GM23248 (cell line): ENCODE measurements around the gene ANO4. TPM values are rescaled to one million over a fixed set of nuclear protein-coding genes. Genes with fewer than 3 reads are reported as not detected.

Source experiments
- DNase-seq: peaks from one replicate; pipeline ENCODE4 v3.0.0-alpha.2; 2015
- H2AFZ ChIP-seq: fragments of 200-600 bp; sonication (generic); 2 replicates; pipeline ENCODE4 v1.6.1; 2016; ENCODE audit warnings: antibody characterized with exemption
- H3F3A ChIP-seq: fragments of 200-600 bp; sonication (generic); 2 replicates; pipeline ENCODE4 v1.6.1; 2016; ENCODE audit warnings: mild to moderate bottlenecking, antibody characterized with exemption, mixed run types; ENCODE audit not compliant: insufficient read depth
- H3K27ac ChIP-seq: fragments of 200-600 bp; sonication (generic); 2 replicates; pipeline ENCODE4 v1.5.1; 2016; ENCODE audit warnings: mild to moderate bottlenecking
- H3K27me3 ChIP-seq: fragments of 200-600 bp; sonication (generic); replicated peaks from 2 replicates; pipeline ENCODE4 v1.6.1; 2016; ENCODE audit warnings: mild to moderate bottlenecking; ENCODE audit not compliant: insufficient read depth
- H3K36me3 ChIP-seq: fragments of 200-600 bp; sonication (generic); 2 replicates; pipeline ENCODE4 v1.6.1; 2016; ENCODE audit warnings: low read depth, mild to moderate bottlenecking
- H3K4me1 ChIP-seq: fragments of 200-600 bp; sonication (generic); 2 replicates; pipeline ENCODE4 v1.6.1; 2016; ENCODE audit warnings: mild to moderate bottlenecking; ENCODE audit not compliant: insufficient read depth
- H3K4me2 ChIP-seq: fragments of 200-600 bp; sonication (generic); one replicate; pipeline ENCODE4 v1.6.1; 2016; ENCODE audit warnings: mild to moderate bottlenecking; ENCODE audit not compliant: unreplicated experiment
- H3K4me3 ChIP-seq: fragments of 200-600 bp; sonication (generic); 2 replicates; pipeline ENCODE4 v1.5.1; 2016; ENCODE audit warnings: mild to moderate bottlenecking
- H3K79me2 ChIP-seq: fragments of 200-600 bp; sonication (generic); 2 replicates; pipeline ENCODE4 v1.6.1; 2016; ENCODE audit warnings: mild to moderate bottlenecking; ENCODE audit not compliant: insufficient read depth
- H3K9ac ChIP-seq: fragments of 200-600 bp; sonication (generic); 2 replicates; pipeline ENCODE4 v1.6.1; 2016; ENCODE audit warnings: mild to moderate bottlenecking
- H3K9me2 ChIP-seq: fragments of 200-600 bp; sonication (generic); 2 replicates; pipeline ENCODE4 v1.6.1; 2016; ENCODE audit warnings: mixed run types, mild to moderate bottlenecking, moderate library complexity; ENCODE audit not compliant: insufficient read depth
- H3K9me3 ChIP-seq: fragments of 200-600 bp; sonication (generic); one replicate; pipeline ENCODE4 v1.6.1; 2017; ENCODE audit warnings: low read depth
- H4K20me1 ChIP-seq: fragments of 200-600 bp; sonication (generic); 2 replicates; pipeline ENCODE4 v1.6.0; 2016; ENCODE audit not compliant: insufficient read depth
- EZH2 ChIP-seq: fragments of 200-600 bp; sonication (generic); IDR thresholded peaks from 2 replicates; pipeline ENCODE4 v1.6.1; 2018; ENCODE audit warnings: antibody characterized with exemption, mild to moderate bottlenecking; ENCODE audit not compliant: insufficient read depth, poor library complexity, severe bottlenecking
- EZH2phosphoT487 ChIP-seq: fragments of 200-600 bp; sonication (generic); IDR thresholded peaks from 2 replicates; pipeline ENCODE4 v1.6.1; 2018; ENCODE audit warnings: antibody characterized with exemption, moderate library complexity, mild to moderate bottlenecking, low read depth; ENCODE audit not compliant: insufficient read depth
- WGBS, 2 experiments: methylation state at CpG; one replicate each; pipeline ENCODE4 v1.1.6; 2015 to 2017; ENCODE audit warnings: low lambda C conversion rate in 2 of 2, low coverage in 1 of 2; ENCODE audit errors: missing lambda C conversion rate in 2 of 2; 5-methylcytosine and 5-hydroxymethylcytosine counted together
- in situ Hi-C: fragments of 300-500 bp; cut with MboI; formaldehyde crosslinking; loops from 2 replicates; pipeline ENCODE4 v1.15.0; 2020
- polyA plus RNA-seq: library from polyadenylated mRNA; unstranded; fragments of >200 nt; fragmentation: Nextera tagmentation; extraction: Ambion mirVana; gene quantifications from 2 replicates; pipeline ENCODE4 v1.2.1, GENCODE V29; 2016
- total RNA-seq: library from RNA; depleted of rRNA; stranded (reverse); fragments of >200 nt; shearing (Covaris generic); gene quantifications from 2 replicates; pipeline ENCODE4 v1.2.3, GENCODE V29; 2014

The ANO4 gene
- total and polyA plus RNA-seq, 2 experiments from 2014 or later, result 6.6 to 7.6 TPM

GRCh38 chr12:101019667-101020066 is 225.1 kb downstream of the ANO4 start:
- no peak overlapping the region for H3K27ac ChIP-seq
- TF ChIP-seq EZH2phosphoT487 (no peak), EZH2 (no peak)
- WGBS, 2 experiments, result 82 to 88% methylated on average over 3 of the region's 3 CpGs

DNA sequence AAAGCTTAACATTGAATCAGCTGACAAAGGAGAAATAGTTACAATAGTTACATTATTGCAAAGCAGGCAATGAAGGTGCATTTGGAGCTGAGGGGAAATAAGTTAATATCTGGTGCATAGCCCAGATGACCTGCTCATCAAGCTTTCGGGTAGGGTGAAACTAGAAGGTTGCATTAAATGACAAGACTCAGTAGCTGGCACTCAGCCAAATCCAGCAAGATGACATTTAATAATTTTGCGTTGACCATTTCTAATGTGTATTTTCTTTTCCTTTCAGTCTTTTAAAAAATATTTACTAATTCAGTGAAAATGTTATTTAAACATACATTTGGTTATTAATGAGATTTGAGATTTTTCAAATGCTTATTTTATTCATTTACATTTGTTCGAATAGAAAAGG is 226.9 kb downstream of the ANO4 start:
- TF ChIP-seq EZH2phosphoT487 (no peak), EZH2 (no peak)
- peak; percentile 22 for DNase-seq
- in situ Hi-C loops, result no loop called here
- Histone ChIP-seq H4K20me1 (no peaks in the 10 kb centered on the region), H3K9me3 (no peaks in the 10 kb centered on the region), H3K79me2 (no peaks in the 10 kb centered on the region), H3K9ac (peak overlapping the region; percentile 12; the same call in 1 of the 2 replicates), H3K36me3 (no peaks in the 10 kb centered on the region), H3K27ac (peak overlapping the region; percentile 80), H3K4me3 (no peak overlapping the region; the same call in 1 of the 2 replicates), H3K4me2 (peak overlapping the region; percentile 54), H3F3A (peaks cover 44% of the 10 kb centered on the region), H3K27me3 (no peaks in the 10 kb centered on the region), H2AFZ (no peak overlapping the region), H3K4me1 (peaks cover 47% of the 10 kb centered on the region), H3K9me2 (no peaks in the 10 kb centered on the region)
- 56 to 75% methylated on average over 3 of the region's 3 CpGs for WGBS, 2 experiments

More at GRCh38 chr12:101019667-101020066, 225.1 kb downstream of the ANO4 start:
- Histone ChIP-seq H2AFZ (no peak overlapping the region), H3K9ac (no peak overlapping the region), H3K4me1 (peaks cover 47% of the 10 kb centered on the region), H3K4me3 (no peak overlapping the region), H3K9me2 (no peaks in the 10 kb centered on the region), H3K36me3 (no peaks in the 10 kb centered on the region), H3K79me2 (no peaks in the 10 kb centered on the region), H3K4me2 (peak overlapping the region; percentile 31), H3F3A (peaks cover 44% of the 10 kb centered on the region), H4K20me1 (no peaks in the 10 kb centered on the region), H3K9me3 (no peaks in the 10 kb centered on the region), H3K27me3 (no peaks in the 10 kb centered on the region)
- no peak for DNase-seq
- in situ Hi-C loops, result no loop called here

DNA sequence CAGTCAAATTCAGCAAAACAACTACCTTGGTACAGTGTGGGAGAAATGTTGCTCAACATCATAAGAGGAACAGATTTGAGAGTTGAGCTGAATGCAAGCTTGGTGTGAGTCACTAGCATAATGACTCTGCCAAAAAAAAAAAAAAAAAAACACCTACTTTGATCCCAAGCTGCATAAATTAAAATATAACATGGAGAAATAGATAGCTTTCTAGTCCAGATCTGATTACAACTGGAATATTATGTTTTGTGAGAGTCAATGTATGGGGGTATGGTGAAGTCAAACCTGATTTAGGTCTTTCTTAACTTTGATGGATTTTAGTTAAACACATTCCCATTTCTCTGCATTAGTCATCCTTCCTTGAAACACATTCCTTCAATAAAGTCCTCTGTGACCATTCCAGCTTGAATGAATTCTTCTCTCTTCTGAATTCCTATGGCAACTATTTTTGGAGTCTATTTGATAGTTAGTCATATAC is 227.4 kb downstream of the ANO4 start:
- Histone ChIP-seq H3K9me2 (no peaks in the 10 kb centered on the region), H3K4me2 (peak overlapping the region; percentile 54), H3K4me3 (peak overlapping the region; percentile 29; the same call in 1 of the 2 replicates), H3K27me3 (no peaks in the 10 kb centered on the region), H2AFZ (peak overlapping the region; percentile 22; the same call in 1 of the 2 replicates), H4K20me1 (no peaks in the 10 kb centered on the region), H3K4me1 (peaks cover 47% of the 10 kb centered on the region), H3K79me2 (no peaks in the 10 kb centered on the region), H3K9ac (peak overlapping the region; percentile 12; the same call in 1 of the 2 replicates), H3K27ac (peak overlapping the region; percentile 80), H3K36me3 (no peaks in the 10 kb centered on the region), H3F3A (peaks cover 44% of the 10 kb centered on the region), H3K9me3 (no peaks in the 10 kb centered on the region)
- in situ Hi-C loops, result no loop called here
- TF ChIP-seq EZH2phosphoT487, result no peak
- no peak for TF ChIP-seq EZH2
- DNase-seq, result peak; percentile 96

DNA sequence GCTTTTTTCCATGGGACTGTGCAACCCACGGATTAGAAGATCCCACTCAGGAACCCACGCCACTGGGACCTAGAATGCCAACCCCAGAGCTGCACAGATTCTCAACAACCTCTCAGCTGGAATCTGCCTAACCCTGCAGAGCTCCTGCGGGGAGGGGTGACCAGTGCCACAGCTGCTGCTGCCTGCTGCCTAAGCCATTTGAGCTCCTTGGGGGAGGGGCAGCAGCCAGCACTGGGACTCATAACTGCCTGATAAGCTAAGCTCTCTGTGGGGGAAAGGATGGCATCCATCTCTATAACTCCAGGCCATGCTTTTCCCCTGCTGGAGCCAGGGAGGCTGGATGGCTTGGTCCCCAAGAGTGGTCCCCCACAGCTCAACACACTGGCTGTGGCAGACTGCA is 232.6 kb downstream of the ANO4 start:
- no peak overlapping the region for H2AFZ ChIP-seq
- peaks cover 14% of the 10 kb centered on the region for H3K4me1 ChIP-seq
- peaks cover 11% of the 10 kb centered on the region for H3F3A ChIP-seq
- no peaks in the 10 kb centered on the region for H3K9me2 ChIP-seq
- no peaks in the 10 kb centered on the region for H3K9me3 ChIP-seq
- in situ Hi-C loops, result no loop called here
- H3K27me3 ChIP-seq, result no peaks in the 10 kb centered on the region
- H3K27ac ChIP-seq, result no peak overlapping the region
- H3K79me2 ChIP-seq, result no peaks in the 10 kb centered on the region
- no peak for DNase-seq
- WGBS, 2 experiments, result 68 to 71% methylated on average over 3 of the region's 3 CpGs
- H3K4me2 ChIP-seq, result no peak overlapping the region
- H4K20me1 ChIP-seq, result no peaks in the 10 kb centered on the region
- H3K9ac ChIP-seq, result no peak overlapping the region
- H3K36me3 ChIP-seq, result no peaks in the 10 kb centered on the region
- TF ChIP-seq EZH2phosphoT487 (no peak), EZH2 (no peak)
- H3K4me3 ChIP-seq, result no peak overlapping the region

GRCh38 chr12:101027816-101028215 is 233.2 kb downstream of the ANO4 start:
- Histone ChIP-seq H3K9me2 (no peaks in the 10 kb centered on the region), H3K36me3 (no peaks in the 10 kb centered on the region), H4K20me1 (no peaks in the 10 kb centered on the region), H2AFZ (no peak overlapping the region), H3K79me2 (no peaks in the 10 kb centered on the region), H3K4me1 (peaks cover 8% of the 10 kb centered on the region), H3K4me3 (no peak overlapping the region), H3K4me2 (no peak overlapping the region), H3K9ac (no peak overlapping the region), H3K9me3 (no peaks in the 10 kb centered on the region), H3F3A (peaks cover 4% of the 10 kb centered on the region), H3K27me3 (no peaks in the 10 kb centered on the region), H3K27ac (no peak overlapping the region)
- 94 to 97% methylated on average over 4 of the region's 4 CpGs for WGBS, 2 experiments
- no peak for DNase-seq
- no peak for TF ChIP-seq EZH2
- TF ChIP-seq EZH2phosphoT487, result no peak
- in situ Hi-C loops, result no loop called here
